OCI-LY1 (cell line): ENCODE results near the gene FKBP4.

Experiments
- H2AFZ ChIP-seq: fragments of 200-600 bp; sonication (generic), shearing (Covaris generic); 2 replicates; pipeline ENCODE4 v1.6.0; 2014; ENCODE audit warnings: antibody characterized with exemption, mild to moderate bottlenecking, low read length
- H3F3A ChIP-seq: fragments of 200-600 bp; sonication (generic), shearing (Covaris generic); 2 replicates; pipeline ENCODE4 v1.6.0; 2014; ENCODE audit warnings: mild to moderate bottlenecking, antibody characterized with exemption, low read length, moderate library complexity; ENCODE audit not compliant: insufficient read depth
- H3K27ac ChIP-seq: fragments of 200-600 bp; sonication (generic); 2 replicates; pipeline ENCODE4 v1.5.1; 2014; ENCODE audit warnings: low read length, mixed run types, mild to moderate bottlenecking, low read depth; ENCODE audit not compliant: poor library complexity, severe bottlenecking
- H3K27me3 ChIP-seq: fragments of 200-600 bp; sonication (generic); 2 replicates; pipeline ENCODE4 v1.6.0; 2014; ENCODE audit warnings: antibody characterized with exemption, mild to moderate bottlenecking, low read length, moderate library complexity; ENCODE audit not compliant: insufficient read depth
- H3K36me3 ChIP-seq: fragments of 200-600 bp; sonication (generic); 2 replicates; pipeline ENCODE4 v1.6.1; 2014; ENCODE audit warnings: mild to moderate bottlenecking, antibody characterized with exemption, low read length, moderate library complexity, mixed read lengths; ENCODE audit not compliant: insufficient read depth
- H3K4me1 ChIP-seq: fragments of 200-600 bp; sonication (generic); 2 replicates; pipeline ENCODE4 v1.5.1; 2014; ENCODE audit warnings: mild to moderate bottlenecking, low read length, moderate library complexity; ENCODE audit not compliant: insufficient read depth, severe bottlenecking
- H3K4me2 ChIP-seq: fragments of 200-600 bp; sonication (generic), shearing (Covaris generic); 2 replicates; pipeline ENCODE4 v1.6.1; 2014; ENCODE audit warnings: low read length
- H3K4me3 ChIP-seq: fragments of 200-600 bp; sonication (generic); 2 replicates; pipeline ENCODE4 v1.5.1; 2014; ENCODE audit warnings: low read length, low read depth, mild to moderate bottlenecking, mixed read lengths; ENCODE audit not compliant: poor library complexity, severe bottlenecking
- H3K79me2 ChIP-seq: fragments of 200-600 bp; shearing (Covaris generic); 2 replicates; pipeline ENCODE4 v1.6.1; 2016; ENCODE audit warnings: mixed run types, low read length, mixed read lengths; ENCODE audit not compliant: insufficient read depth
- H3K9ac ChIP-seq: fragments of 200-600 bp; sonication (generic), shearing (Covaris generic); 2 replicates; pipeline ENCODE4 v1.6.1; 2014; ENCODE audit warnings: mild to moderate bottlenecking, low read length, mixed read lengths
- H3K9me2 ChIP-seq: fragments of 200-600 bp; sonication (generic), shearing (Covaris generic); 2 replicates; pipeline ENCODE4 v1.6.1; 2014; ENCODE audit warnings: low read depth, mild to moderate bottlenecking, low read length, mixed read lengths
- H3K9me3 ChIP-seq: fragments of 200-600 bp; shearing (Covaris generic); 2 replicates; pipeline ENCODE4 v1.6.1; 2014; ENCODE audit warnings: low read length, mixed read lengths
- H4K20me1 ChIP-seq: fragments of 200-600 bp; sonication (generic), shearing (Covaris generic); 2 replicates; pipeline ENCODE4 v1.6.0; 2016; ENCODE audit warnings: mild to moderate bottlenecking, low read length; ENCODE audit not compliant: insufficient read depth
- CTCF ChIP-seq: fragments of 200-600 bp; sonication (generic), shearing (Covaris generic); IDR thresholded peaks from 2 replicates; pipeline ENCODE4 v1.5.1; 2017; ENCODE audit warnings: mild to moderate bottlenecking, antibody characterized with exemption, low read length, moderate library complexity, mixed read lengths
- EZH2 ChIP-seq: fragments of 200-600 bp; sonication (generic), shearing (Covaris generic); IDR thresholded peaks from 2 replicates; pipeline ENCODE4 v1.8.0; 2017; ENCODE audit warnings: borderline replicate concordance, mixed run types, mild to moderate bottlenecking, antibody characterized with exemption, low read length, moderate library complexity, mixed read lengths

The FKBP4 gene

GRCh38 chr12:2791089-2791488 is 3.7 kb upstream of the FKBP4 start:
- no peaks in the 10 kb centered on the region for H3K9me3 ChIP-seq
- TF ChIP-seq EZH2, result no peak
- no peak for TF ChIP-seq CTCF
- H3K9me2 ChIP-seq, result no peaks in the 10 kb centered on the region
- H3K36me3 ChIP-seq, result no peaks in the 10 kb centered on the region; the same call in none of the 2 replicates
- no peaks in the 10 kb centered on the region for H3F3A ChIP-seq
- no peak overlapping the region for H2AFZ ChIP-seq
- H3K4me3 ChIP-seq, result no peak overlapping the region
- no peaks in the 10 kb centered on the region; the same call in 1 of the 2 replicates for H3K27me3 ChIP-seq
- H3K79me2 ChIP-seq, result peaks cover 3% of the 10 kb centered on the region
- no peak overlapping the region for H3K9ac ChIP-seq
- H3K4me1 ChIP-seq, result peaks cover 9% of the 10 kb centered on the region
- no peak overlapping the region for H3K27ac ChIP-seq
- H3K4me2 ChIP-seq, result no peak overlapping the region
- no peaks in the 10 kb centered on the region for H4K20me1 ChIP-seq

GRCh38 chr12:2792671-2793500 is 1.9 kb upstream of the FKBP4 start:
- Histone ChIP-seq H4K20me1 (no peaks in the 10 kb centered on the region), H3K79me2 (peaks cover 12% of the 10 kb centered on the region), H2AFZ (no peak overlapping the region), H3K9me3 (no peaks in the 10 kb centered on the region), H3K4me2 (no peak overlapping the region), H3K4me3 (no peak overlapping the region), H3K27me3 (no peaks in the 10 kb centered on the region; the same call in 1 of the 2 replicates), H3K9me2 (no peaks in the 10 kb centered on the region), H3F3A (no peaks in the 10 kb centered on the region), H3K9ac (no peak overlapping the region), H3K4me1 (peaks cover 23% of the 10 kb centered on the region), H3K27ac (no peak overlapping the region), H3K36me3 (peaks cover 15% of the 10 kb centered on the region)
- TF ChIP-seq EZH2 (no peak), CTCF (no peak)

GRCh38 chr12:2793561-2793960 is 1.2 kb upstream of the FKBP4 start:
- Histone ChIP-seq H3K4me3 (no peak overlapping the region), H3K36me3 (peaks cover 21% of the 10 kb centered on the region), H3F3A (no peaks in the 10 kb centered on the region), H3K4me1 (peaks cover 23% of the 10 kb centered on the region), H3K4me2 (no peak overlapping the region), H3K79me2 (peaks cover 12% of the 10 kb centered on the region), H3K9me3 (no peaks in the 10 kb centered on the region), H2AFZ (no peak overlapping the region), H3K9ac (no peak overlapping the region), H3K9me2 (no peaks in the 10 kb centered on the region), H4K20me1 (no peaks in the 10 kb centered on the region), H3K27ac (no peak overlapping the region), H3K27me3 (no peaks in the 10 kb centered on the region; the same call in 1 of the 2 replicates)
- no peak for TF ChIP-seq CTCF
- no peak for TF ChIP-seq EZH2
